Ecto neural progenitor cell (in vitro differentiated cells): ENCODE results near the gene KIF16B.

Experiments used
- DNase-seq: peaks from one replicate; pipeline ENCODE4 v3.0.0-alpha.2; 2018; ENCODE audit warnings: low spot score

The KIF16B gene

DNA sequence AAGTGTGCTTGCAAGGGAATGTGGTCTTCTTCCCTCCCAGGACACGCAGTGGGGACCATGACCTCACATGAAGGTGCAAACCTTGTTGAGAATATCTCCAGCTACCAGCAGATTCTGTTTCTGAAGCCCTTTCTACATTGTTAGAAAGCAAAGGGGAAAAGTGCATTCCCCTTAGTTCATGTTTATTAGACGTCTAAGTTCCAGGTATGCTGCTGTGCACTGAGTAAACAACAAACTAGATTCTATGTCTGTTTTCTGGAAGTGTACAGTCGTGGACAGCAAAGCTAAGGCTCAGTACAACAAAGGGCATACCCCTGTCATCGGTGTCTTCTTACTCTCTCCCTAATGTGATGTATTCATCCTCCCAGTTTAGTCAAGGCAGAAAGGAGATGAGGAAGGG, 178.5 kb downstream of the KIF16B start:
- DNase-seq, result no peak

DNA sequence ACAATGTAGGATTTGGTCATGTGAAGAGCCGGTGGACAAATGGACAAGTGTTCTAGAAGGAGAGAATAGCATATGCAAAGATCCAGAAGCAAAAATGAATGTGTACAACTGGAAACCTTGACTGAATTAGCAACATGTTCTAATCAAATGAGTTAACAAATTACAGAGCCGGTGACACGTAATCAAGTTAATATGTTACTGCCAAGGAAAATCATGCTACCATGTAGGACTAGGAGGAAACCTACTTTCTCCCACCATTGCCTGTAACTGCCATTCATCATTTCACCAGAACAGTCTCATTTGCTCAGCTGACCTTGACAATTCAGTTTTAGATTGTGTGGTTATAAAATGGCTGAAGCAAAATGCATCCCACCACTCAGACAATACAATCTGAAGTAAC, 179.4 kb downstream of the KIF16B start:
- DNase-seq, result no peak

- no peak for DNase-seq
Measured at GRCh38 chr20:16393297-16393696, 180.0 kb downstream of the KIF16B start.

GRCh38 chr20:16392346-16392745, 180.9 kb downstream of the KIF16B start:
- DNase-seq, result no peak

GRCh38 chr20:16390991-16391390, 182.3 kb downstream of the KIF16B start:
- no peak for DNase-seq

DNA sequence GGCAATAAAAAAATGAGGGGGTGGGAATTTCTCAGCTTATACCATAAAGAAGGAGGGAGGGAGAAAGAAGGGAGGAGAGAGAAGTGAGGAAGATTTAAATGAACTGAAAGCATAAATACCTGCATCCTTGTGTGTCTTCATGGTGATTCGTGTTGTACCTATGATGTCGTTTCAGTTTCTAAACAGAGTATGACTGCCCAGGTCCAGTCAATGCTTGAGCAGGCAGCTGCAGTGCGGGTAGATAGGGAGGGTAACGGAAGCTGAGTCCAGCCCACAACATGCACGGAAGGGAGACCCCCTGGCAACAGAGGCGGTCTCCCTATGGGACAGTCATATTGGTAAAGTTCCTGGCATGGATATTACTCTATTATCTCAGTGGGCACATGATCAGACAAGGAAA, 184.5 kb downstream of the KIF16B start:
- no peak for DNase-seq

DNA sequence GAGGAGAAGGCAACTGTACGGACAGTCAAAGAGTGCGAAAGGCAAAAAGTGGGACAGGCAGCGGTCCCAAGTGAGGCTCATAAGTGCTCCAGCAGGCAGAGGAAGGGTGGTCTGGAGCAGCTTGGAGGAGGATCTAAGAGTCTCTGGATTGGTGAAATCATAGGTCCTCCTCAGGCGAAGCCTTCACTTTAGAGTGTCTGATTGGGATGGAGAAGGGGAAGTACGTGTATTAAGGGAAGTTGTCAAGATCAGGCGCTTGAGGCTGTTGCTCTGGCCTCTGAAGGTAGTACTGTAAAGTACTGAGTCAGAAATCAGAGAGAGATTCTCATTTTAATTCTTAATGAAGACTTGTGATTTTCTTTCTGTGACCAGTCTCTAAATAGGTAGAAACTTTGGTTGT, 185.6 kb downstream of the KIF16B start:
- no peak for DNase-seq

GRCh38 chr20:16385891-16386290, 187.4 kb downstream of the KIF16B start:
- no peak for DNase-seq

DNA sequence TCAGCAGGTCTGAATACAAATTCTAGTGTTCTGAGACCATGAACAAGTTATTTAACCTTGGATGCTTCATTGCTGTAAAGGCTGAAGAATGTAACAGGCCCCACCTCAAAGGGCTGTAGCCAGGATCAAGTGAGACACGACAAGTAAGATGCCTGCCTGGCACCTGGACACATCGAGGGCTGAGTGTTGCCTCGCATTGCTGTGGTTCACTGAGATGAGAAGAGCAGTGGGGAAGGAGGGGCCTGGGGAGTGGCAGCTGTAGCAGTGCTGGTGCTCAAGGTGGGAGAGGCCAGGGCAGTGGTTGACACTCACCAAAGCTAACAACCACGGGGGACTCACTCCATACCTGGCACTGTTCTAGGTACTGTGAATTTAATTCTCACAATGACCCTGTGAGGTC, 187.8 kb downstream of the KIF16B start:
- no peak for DNase-seq

GRCh38 chr20:16381444-16381843, 191.8 kb downstream of the KIF16B start:
- DNase-seq, result no peak

DNA sequence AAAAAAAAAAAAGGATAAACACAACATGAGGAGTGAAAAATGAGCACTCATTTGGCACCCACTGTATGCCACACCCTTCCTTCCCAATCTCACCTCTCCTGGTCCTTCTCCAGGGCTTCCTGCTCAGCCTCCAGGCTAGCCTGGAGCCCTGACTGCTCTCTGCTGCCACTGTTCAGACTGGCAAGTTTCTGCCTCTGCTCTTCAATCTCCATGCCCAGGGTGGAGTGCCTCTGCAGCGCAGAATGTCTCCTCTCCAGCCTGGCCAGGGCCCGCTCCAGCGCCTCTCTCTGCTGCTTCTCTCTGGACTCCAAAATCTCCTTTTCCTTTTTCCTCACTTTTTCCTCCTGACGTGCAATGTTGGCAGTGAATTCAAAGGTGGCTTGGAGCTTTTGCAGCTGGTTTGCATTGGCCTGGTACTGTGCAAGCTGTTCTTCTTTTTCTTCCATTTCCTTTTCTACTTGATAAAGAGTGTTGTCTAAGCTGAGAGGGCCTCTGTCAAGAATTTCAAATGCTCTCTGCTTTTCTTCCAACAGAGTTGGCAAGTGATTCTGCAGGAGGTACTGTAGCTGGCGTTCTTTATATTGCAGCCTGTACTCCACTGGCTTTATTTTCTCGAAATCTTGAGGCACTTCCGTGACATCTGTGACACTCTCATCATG, 194.4 kb downstream of the KIF16B start:
- DNase-seq, result no peak

- no peak for DNase-seq
Measured at GRCh38 chr20:16378122-16378521, 195.1 kb downstream of the KIF16B start.

DNA sequence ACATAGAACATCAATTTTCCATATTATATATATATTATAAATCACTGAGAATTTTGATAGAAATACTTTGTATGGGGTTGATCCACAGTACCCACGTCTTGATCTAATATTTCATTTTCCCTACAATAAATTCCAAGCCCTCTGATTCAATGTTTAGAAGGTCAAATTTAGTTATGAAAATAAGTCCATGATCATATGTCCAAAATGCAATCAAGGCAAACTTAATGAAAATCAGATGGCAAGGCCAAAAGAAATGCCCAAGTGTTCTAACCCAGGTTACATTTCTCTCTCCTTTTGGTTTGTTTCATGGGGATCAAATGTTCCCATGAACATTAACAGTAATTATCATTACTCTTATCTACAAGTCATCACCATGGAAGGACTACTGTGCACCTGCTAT, 203.8 kb downstream of the KIF16B start:
- no peak for DNase-seq

GRCh38 chr20:16368645-16369292, 204.5 kb downstream of the KIF16B start:
- no peak for DNase-seq

GRCh38 chr20:16367948-16368560, 205.2 kb downstream of the KIF16B start:
- no peak for DNase-seq

DNA sequence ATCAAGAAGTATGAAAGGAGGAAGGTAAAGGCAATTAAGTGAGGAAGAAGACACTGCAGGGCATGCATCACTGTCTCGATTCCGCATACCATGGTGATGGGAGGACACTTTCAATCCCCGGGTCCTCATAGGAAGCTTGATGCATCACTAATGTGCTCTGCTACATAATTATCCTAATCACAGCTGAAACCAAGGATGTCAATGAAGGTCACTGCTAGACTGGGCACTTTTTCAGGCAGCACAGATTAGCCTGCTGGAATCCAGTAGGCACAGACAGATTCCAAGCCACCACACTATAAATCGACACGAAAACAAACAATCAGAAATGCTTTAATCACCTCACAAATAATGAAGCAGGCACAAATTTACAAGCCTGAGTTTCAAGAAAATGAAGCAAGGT, 206.7 kb downstream of the KIF16B start:
- no peak for DNase-seq

- no peak for DNase-seq
Measured at GRCh38 chr20:16364320-16364687, 208.9 kb downstream of the KIF16B start.

DNA sequence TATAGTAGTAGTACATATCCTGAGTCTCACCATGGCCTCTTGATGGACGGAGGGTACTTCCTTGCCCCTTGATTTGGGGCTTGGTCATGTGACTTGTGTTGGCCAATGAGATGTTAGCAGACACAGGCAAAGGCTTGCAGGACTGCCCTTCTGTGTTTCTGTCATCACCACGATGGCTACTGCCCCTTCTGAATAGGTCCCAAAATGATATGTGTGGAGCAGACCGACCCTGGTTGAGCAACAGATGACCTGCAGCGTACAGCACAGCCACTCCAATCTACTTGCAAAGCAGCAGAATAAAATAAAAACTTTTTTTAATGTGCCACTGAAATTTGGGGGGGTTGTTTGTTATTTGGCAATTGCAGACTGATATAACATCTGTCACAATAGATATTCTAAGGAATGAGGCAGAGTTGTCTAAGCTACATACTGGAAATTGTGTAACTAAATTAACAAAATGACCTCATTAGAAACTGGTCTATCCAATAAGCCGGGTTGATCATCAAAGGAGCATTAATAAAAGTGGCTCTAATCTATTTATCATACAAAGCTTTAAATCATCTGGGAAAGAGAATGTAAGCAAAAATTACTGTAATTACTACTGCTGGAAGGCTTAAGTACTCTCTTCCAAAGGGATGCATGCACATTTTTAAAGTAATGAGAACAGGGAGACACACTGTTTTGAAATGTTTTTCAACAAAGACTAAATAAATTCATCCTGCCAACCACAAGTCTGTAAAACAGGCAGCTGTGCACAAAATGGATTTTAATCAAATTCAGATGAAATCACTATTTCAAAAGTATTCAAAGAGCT, 209.5 kb downstream of the KIF16B start:
- no peak for DNase-seq

DNA sequence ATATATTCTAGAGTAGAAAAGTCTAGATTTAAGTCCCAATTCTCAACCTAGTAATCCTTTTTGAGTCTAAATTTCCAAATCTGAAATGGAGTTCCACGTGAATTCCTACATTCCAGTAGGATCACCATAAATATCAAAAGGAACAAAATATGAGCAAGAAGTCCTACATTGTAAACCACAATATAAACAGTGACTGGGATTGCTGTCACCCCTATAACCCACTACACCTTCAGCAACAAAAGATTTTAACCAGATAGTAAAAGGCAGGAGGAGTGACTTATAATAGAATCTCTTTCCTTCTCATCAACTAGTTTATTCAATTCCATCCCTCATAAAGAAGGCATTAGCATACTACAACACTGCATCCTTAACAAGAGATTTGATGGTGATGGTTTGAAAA, 210.6 kb downstream of the KIF16B start:
- no peak for DNase-seq

GRCh38 chr20:16360668-16361067, 212.6 kb downstream of the KIF16B start:
- no peak for DNase-seq

DNA sequence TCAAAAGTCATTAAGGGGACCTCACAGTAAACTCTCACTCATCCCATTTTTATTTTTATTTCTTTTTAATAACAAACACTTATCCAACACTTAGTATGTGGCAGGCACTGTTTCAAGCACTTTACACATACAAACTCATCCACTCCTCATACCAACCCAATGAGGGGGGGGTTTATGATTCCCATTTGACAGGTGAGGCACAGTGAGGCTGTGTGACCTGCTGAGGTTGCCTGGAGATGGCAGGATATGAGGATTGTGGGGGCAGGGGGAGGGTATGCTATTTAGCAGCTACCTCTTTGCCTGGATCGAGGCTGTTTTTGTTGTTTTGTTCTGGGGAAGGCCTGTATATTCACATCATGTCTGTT, 219.8 kb downstream of the KIF16B start:
- no peak for DNase-seq

DNA sequence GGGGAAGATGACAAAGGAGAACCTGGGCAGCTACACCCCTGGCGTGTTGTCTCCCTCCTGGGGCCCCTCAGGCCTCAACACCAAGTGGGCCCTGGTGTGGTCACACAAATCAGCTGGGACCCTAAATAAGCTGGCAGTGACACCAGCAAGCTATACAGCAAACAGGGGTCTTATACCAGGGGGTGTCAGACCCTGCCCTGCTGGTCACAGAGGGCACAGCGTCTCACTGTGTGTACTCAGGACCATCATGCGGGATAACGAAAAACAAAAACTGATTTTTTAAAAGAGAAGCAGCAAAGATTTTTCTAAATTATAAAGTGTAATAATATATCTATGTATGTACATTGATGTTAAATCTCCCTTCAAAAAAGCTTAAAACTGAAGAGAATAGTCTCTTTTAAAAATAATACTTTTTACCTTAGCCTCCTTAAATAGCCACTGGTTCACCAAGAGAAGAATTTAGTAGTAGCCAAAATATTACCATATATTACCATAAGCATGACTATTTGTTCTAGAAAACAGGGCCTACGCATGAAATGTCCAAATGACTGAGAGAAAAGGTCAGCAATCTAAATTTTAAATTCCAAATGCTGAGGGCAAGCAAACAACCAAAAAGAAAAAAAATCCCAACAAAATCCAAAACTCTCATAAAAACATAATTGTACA, 220.4 kb downstream of the KIF16B start:
- no peak for DNase-seq
